ENCODE data around the gene RTEL1.
"Not testable (repeated sequence)": the region's sequence is repeated elsewhere in the genome, so short reads cannot be mapped to it uniquely, and the experiment has no call there.

DNA sequence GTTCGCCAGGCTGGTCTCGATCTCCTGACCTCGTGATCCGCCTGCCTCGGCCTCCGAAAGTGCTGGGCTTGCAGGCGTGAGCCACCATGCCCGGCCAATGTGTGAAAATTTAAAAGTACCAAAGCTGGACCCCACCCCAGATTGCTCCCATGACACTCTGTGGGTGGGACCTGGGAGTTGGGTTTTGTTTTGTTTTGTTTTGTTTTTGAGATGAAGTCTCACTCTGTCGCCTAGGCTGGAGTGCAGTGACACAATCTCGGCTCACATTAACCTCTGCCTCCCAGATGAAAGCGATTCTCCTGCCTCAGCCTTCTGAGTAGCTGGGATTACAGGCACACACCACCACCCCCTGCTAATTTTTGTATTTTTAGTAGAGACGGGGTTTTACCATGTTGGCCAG is 13.6 kb downstream of the RTEL1 start:
- TF ChIP-seq, protein P1, sequence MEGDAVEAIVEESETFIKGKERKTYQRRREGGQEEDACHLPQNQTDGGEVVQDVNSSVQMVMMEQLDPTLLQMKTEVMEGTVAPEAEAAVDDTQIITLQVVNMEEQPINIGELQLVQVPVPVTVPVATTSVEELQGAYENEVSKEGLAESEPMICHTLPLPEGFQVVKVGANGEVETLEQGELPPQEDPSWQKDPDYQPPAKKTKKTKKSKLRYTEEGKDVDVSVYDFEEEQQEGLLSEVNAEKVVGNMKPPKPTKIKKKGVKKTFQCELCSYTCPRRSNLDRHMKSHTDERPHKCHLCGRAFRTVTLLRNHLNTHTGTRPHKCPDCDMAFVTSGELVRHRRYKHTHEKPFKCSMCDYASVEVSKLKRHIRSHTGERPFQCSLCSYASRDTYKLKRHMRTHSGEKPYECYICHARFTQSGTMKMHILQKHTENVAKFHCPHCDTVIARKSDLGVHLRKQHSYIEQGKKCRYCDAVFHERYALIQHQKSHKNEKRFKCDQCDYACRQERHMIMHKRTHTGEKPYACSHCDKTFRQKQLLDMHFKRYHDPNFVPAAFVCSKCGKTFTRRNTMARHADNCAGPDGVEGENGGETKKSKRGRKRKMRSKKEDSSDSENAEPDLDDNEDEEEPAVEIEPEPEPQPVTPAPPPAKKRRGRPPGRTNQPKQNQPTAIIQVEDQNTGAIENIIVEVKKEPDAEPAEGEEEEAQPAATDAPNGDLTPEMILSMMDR (IDR thresholded peaks at IDR 0.05) = not testable (repeated sequence)
- not testable (repeated sequence) for TF ChIP-seq POLR2A (IDR thresholded peaks at IDR 0.05)

Data from body of pancreas (tissue), 4 donors.